Natural killer cell (primary cell): ENCODE measurements around the gene DLG3. TPM values are rescaled to one million over a fixed set of nuclear protein-coding genes. Genes with fewer than 3 reads are reported as not detected.

ENCODE experiments used
- ATAC-seq, 3 donors: fragments of 150-1000 bp in 2 of 3; fragments of 200-7000 bp in 1 of 3; cut with Tn5 transposase; 1 replicate in 1 of 3; 2 replicates in 2 of 3; pipeline ENCODE4 v1.10.0; 2021; ENCODE audit warnings: mild to moderate bottlenecking in 2 of 3, moderate library complexity in 2 of 3
- DNase-seq, 2 donors: peaks; one replicate each; pipeline versions ENCODE4 v3.0.0 to v3.0.0-alpha.2; 2013 to 2021; ENCODE audit warnings: mixed read lengths in 1 of 2
- H3K27ac ChIP-seq: one replicate; pipeline ENCODE4 v1.5.1; 2013; ENCODE audit warnings: mild to moderate bottlenecking, low read length
- H3K27me3 ChIP-seq: one replicate; pipeline ENCODE4 v1.6.1; 2013; ENCODE audit warnings: low read length; ENCODE audit not compliant: control insufficient read depth, insufficient read depth
- H3K36me3 ChIP-seq: one replicate; pipeline ENCODE4 v1.6.1; 2013; ENCODE audit warnings: low read length; ENCODE audit not compliant: control insufficient read depth, insufficient read depth
- H3K4me1 ChIP-seq: one replicate; pipeline ENCODE4 v1.6.1; 2013; ENCODE audit warnings: low read length; ENCODE audit not compliant: control insufficient read depth, insufficient read depth
- H3K4me3 ChIP-seq: one replicate; pipeline ENCODE4 v1.5.1; 2013; ENCODE audit warnings: low read length
- H3K9me3 ChIP-seq: one replicate; pipeline ENCODE4 v1.6.1; 2013; ENCODE audit warnings: low read length; ENCODE audit not compliant: control insufficient read depth, insufficient read depth
- H3K27ac Mint-ChIP-seq, 2 donors: one replicate each; pipeline ENCODE4 v1.8.0; 2022; ENCODE audit warnings: mild to moderate bottlenecking in 2 of 2, mixed read lengths in 2 of 2, moderate library complexity in 1 of 2
- H3K27me3 Mint-ChIP-seq, 2 donors: one replicate each; pipeline ENCODE4 v1.8.0; 2022; ENCODE audit warnings: low read depth in 2 of 2, mixed read lengths in 2 of 2
- H3K36me3 Mint-ChIP-seq: one replicate; pipeline ENCODE4 v1.8.0; 2022; ENCODE audit warnings: mixed read lengths
- H3K4me1 Mint-ChIP-seq, 2 donors: one replicate each; pipeline ENCODE4 v1.8.0; 2022; ENCODE audit warnings: mixed read lengths in 2 of 2
- H3K4me3 Mint-ChIP-seq: one replicate; pipeline ENCODE4 v1.8.0; 2022; ENCODE audit warnings: mild to moderate bottlenecking, moderate library complexity, mixed read lengths
- H3K9me3 Mint-ChIP-seq, 2 donors: one replicate each; pipeline ENCODE4 v1.8.0; 2022; ENCODE audit warnings: mixed read lengths in 2 of 2
- CTCF ChIP-seq: fragments of 200-600 bp; IDR thresholded peaks from one replicate; pipeline ENCODE4 v1.8.0; 2022; ENCODE audit warnings: antibody characterized with exemption
- WGBS: methylation state at CpG from one replicate; pipeline ENCODE4 v1.1.7; 2013; ENCODE audit warnings: missing lambda C conversion rate; ENCODE audit not compliant: insufficient coverage; 5-methylcytosine and 5-hydroxymethylcytosine counted together
- intact Hi-C: fragments of 100-400 bp; cut with micrococcal nuclease; formaldehyde crosslinking; loops from one replicate; pipeline ENCODE4 v1.14.2; 2022
- total RNA-seq, 4 donors: library from RNA; stranded (reverse); fragments of 120-200 nt in 1 of 4; gene quantifications; one replicate each; pipeline versions ENCODE4 v1.2.3 to v1.2.4, GENCODE V29; 2013 to 2022

Gene DLG3
- total RNA-seq, 3 donors from 2014 or later (not counting 1 experiment from before 2014, with no cell fraction given) = 13.6 to 17.6 (median 15.9) TPM

- Histone ChIP-seq H3K27ac (no peak overlapping the region), H3K4me1 (no peaks in the 10 kb centered on the region), H3K36me3 (no peaks in the 10 kb centered on the region), H3K9me3 (no peaks in the 10 kb centered on the region), H3K4me3 (no peak overlapping the region), H3K27me3 (no peaks in the 10 kb centered on the region)
- no peak for ATAC-seq
- Mint-ChIP-seq H3K4me3 (no peak overlapping the region), H3K27me3 (no peaks in the 10 kb centered on the region), H3K4me1 (no peaks in the 10 kb centered on the region), H3K9me3 (no peaks in the 10 kb centered on the region), H3K36me3 (no peaks in the 10 kb centered on the region), H3K27ac (no peak overlapping the region)
- 99% methylated on average over 11 of the region's 15 CpGs for WGBS
- TF ChIP-seq CTCF = no peak
- DNase-seq = no peak
- intact Hi-C loops = no loop called here
Measured at GRCh38 chrX:70426286-70427278, 18.1 kb upstream of the DLG3 start.

GRCh38 chrX:70427365-70427764 lies 17.3 kb upstream of the DLG3 start:
- Histone ChIP-seq H3K4me1 (no peaks in the 10 kb centered on the region), H3K9me3 (no peaks in the 10 kb centered on the region), H3K36me3 (no peaks in the 10 kb centered on the region), H3K27ac (no peak overlapping the region), H3K27me3 (no peaks in the 10 kb centered on the region), H3K4me3 (no peak overlapping the region)
- Mint-ChIP-seq H3K4me3 (no peak overlapping the region), H3K9me3 (no peaks in the 10 kb centered on the region), H3K4me1 (no peaks in the 10 kb centered on the region), H3K36me3 (no peaks in the 10 kb centered on the region), H3K27ac (no peak overlapping the region), H3K27me3 (no peaks in the 10 kb centered on the region)
- no peak for ATAC-seq
- intact Hi-C loops = no loop called here
- 66% methylated on average over 2 of the region's 2 CpGs for WGBS
- TF ChIP-seq CTCF = no peak
- DNase-seq = no peak

GRCh38 chrX:70429759-70430158 lies 14.9 kb upstream of the DLG3 start:
- H3K27ac Mint-ChIP-seq = no peak overlapping the region
- Histone ChIP-seq H3K36me3 (no peaks in the 10 kb centered on the region), H3K27ac (no peak overlapping the region), H3K4me1 (peaks cover 14% of the 10 kb centered on the region), H3K9me3 (no peaks in the 10 kb centered on the region), H3K4me3 (no peak overlapping the region), H3K27me3 (no peaks in the 10 kb centered on the region)
- 100% methylated on average over 5 of the region's 6 CpGs for WGBS
- no peak for DNase-seq
- no peaks in the 10 kb centered on the region for H3K9me3 Mint-ChIP-seq
- no peak for TF ChIP-seq CTCF
- peaks cover 2 to 11% of the 10 kb centered on the region in 2 donors for H3K4me1 Mint-ChIP-seq
- no peaks in the 10 kb centered on the region for H3K27me3 Mint-ChIP-seq
- no peak for ATAC-seq
- no peaks in the 10 kb centered on the region for H3K36me3 Mint-ChIP-seq
- no peak overlapping the region for H3K4me3 Mint-ChIP-seq
- intact Hi-C loops = loop anchor here (5.0 kb wide), 1 partner anchor 297 kb away; the partner anchor contains the start of gene IGBP1
